ENCODE data around the gene SAAL1. TPM values are rescaled to one million over a fixed set of nuclear protein-coding genes. Genes with fewer than 3 reads are reported as not detected.

SAAL1 gene
- total and polyA plus RNA-seq, 11 donors = 4.9 to 10.9 (median 6.7) TPM

DNA sequence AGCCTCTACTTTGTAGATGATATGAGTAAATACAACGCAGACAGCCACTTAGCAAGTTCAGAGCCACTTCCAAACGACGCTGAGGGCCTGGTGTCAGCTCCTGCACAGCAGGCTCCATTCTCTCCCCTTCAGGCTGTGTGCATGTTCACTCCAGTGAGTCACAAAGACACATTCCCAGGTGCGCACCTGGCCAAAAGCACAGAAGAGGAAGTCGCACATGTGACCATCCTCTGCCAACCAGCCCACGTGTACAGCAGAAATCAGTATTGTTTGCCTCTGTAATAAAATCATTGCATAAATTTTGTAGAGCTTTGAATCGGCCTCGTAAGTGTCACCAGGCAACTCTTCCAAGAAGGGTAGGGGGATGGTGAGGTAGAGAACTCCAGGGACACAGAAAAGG lies 40.3 kb downstream of the SAAL1 start:
- H3K27ac ChIP-seq = no peak overlapping the region
- intact Hi-C loops (cut with DNase I) = no loop called here
- H3K36me3 ChIP-seq = no peaks in the 10 kb centered on the region
- no peak for ATAC-seq
- no peaks in the 10 kb centered on the region for H3K9me3 ChIP-seq
- no peak for TF ChIP-seq POLR2A (IDR thresholded peaks at IDR 0.05)
- no peak for TF ChIP-seq CTCF (IDR thresholded peaks at IDR 0.05)
- WGBS, 4 donors = 80 to 92% (median 85%) methylated on average over 8 of the region's 8 CpGs
- no peaks in the 10 kb centered on the region for H3K4me1 ChIP-seq
- H3K4me3 ChIP-seq = no peak overlapping the region
- H3K27me3 ChIP-seq = no peaks in the 10 kb centered on the region
- no peak for DNase-seq

DNA sequence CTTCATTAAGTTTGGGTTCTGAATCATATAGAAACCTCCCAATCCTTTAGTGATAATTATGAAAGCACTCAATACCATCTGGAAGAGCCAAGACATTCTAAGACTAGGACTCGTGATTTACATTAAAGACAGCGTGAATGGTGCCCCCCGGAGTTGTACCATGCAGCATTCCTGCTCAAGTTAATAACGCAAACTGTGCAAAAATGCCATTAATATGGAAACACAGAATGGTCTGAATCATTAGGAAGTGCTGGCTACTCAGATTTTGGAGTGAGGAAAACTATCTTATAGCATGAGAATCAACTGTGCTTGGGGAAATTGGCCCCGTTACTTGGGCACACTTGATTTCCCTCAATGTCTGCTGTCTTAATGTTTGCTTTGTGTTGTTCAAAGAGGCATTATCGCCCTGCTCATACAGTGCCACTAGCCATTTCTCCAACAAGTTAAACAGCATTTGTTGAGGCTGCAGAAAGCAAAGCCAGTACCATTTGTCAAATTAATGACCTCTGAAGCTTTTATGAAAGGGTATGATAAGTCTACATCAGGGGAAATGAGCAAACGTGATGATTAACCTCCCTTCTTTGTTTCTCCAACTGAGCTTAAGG lies 41.3 kb downstream of the SAAL1 start:
- 89 to 91% (median 90%) methylated on average over 7 of the region's 7 CpGs for WGBS, 4 donors
- H3K27ac ChIP-seq = no peak overlapping the region

DNA sequence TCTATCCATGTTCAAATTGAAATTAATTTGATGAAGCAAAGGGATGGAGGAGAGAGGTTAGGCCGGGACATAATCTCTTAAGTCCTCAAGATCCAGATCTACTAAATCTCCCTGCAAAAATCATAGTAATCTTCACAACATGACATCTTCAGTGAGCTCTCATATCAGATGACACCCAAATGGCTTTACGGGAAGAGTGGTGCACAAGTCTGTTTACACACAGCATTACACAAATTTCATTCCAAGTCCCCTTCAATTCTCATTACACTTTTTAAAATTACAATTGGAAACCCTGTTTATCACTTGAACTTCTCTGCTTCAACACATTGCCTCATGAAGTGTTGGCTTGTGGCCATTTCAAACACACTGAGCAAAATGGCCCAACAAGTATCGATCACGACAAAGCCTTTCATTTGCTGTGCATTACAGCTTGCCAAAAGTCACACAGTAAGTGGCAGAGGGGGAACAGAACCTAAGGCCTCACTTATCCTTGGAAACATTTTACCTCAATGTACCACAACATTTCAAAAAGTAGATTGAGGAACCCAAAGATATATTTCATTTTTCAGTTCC lies 41.9 kb downstream of the SAAL1 start:
- intact Hi-C loops (cut with DNase I) = no loop called here
- TF ChIP-seq CTCF (IDR thresholded peaks at IDR 0.05) (no peak), POLR2A (IDR thresholded peaks at IDR 0.05) (no peak)
- H3K4me1 ChIP-seq = no peaks in the 10 kb centered on the region
- no peak for DNase-seq
- ATAC-seq = no peak
- H3K4me3 ChIP-seq = no peak overlapping the region
- no peaks in the 10 kb centered on the region for H3K27me3 ChIP-seq
- 77 to 85% (median 84%) methylated on average over 4 of the region's 4 CpGs for WGBS, 4 donors
- no peak overlapping the region for H3K27ac ChIP-seq
- no peaks in the 10 kb centered on the region for H3K36me3 ChIP-seq
- H3K9me3 ChIP-seq = no peaks in the 10 kb centered on the region

More for the DNA sequence above, 41.3 kb downstream of the SAAL1 start:
- Histone ChIP-seq H3K36me3 (no peaks in the 10 kb centered on the region), H3K4me1 (no peaks in the 10 kb centered on the region), H3K9me3 (no peaks in the 10 kb centered on the region), H3K27me3 (no peaks in the 10 kb centered on the region), H3K4me3 (no peak overlapping the region)
- no peak for TF ChIP-seq POLR2A (IDR thresholded peaks at IDR 0.05)
- TF ChIP-seq CTCF (IDR thresholded peaks at IDR 0.05) = no peak
- DNase-seq (no peak), ATAC-seq (no peak)
- intact Hi-C loops (cut with DNase I) = no loop called here

DNA sequence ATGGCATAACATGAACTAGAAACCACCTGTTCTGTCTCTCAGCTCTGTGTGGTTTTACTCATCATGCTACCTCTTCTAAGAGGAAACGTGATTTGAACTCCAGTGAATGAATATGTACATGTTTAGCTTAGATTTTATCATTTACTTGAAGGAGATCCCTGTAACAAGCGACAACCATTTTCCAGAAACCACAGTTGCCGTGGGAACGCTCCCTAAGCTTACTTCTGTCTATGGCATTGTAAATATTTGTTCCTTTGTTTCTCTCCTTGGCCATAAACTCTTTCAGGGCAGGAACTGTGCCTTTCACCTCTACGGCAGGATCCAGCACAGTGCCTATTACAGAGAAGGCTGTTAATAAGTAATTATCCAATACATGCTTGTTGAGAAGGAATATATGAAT lies 42.8 kb downstream of the SAAL1 start:
- H3K36me3 ChIP-seq = no peaks in the 10 kb centered on the region
- no peak overlapping the region for H3K27ac ChIP-seq
- DNase-seq (no peak), ATAC-seq (no peak)
- no peaks in the 10 kb centered on the region for H3K4me1 ChIP-seq
- no peaks in the 10 kb centered on the region for H3K27me3 ChIP-seq
- no peaks in the 10 kb centered on the region for H3K9me3 ChIP-seq
- intact Hi-C loops (cut with DNase I) = no loop called here
- no peak overlapping the region for H3K4me3 ChIP-seq
- 74 to 93% (median 87%) methylated on average over 5 of the region's 5 CpGs for whole genome bisulfite sequencing, 4 donors
- TF ChIP-seq CTCF (IDR thresholded peaks at IDR 0.05) = no peak
- no peak for TF ChIP-seq POLR2A (IDR thresholded peaks at IDR 0.05)

Data from heart left ventricle (tissue), 16 donors.